HepG2 (cell line): ENCODE results near the gene AGAP1. TPM values are rescaled to one million over a fixed set of nuclear protein-coding genes. Genes with fewer than 3 reads are reported as not detected.
A peak's percentile ranks its signal among the peaks of the same experiment; 100 is the strongest.

Experiments used
- AFF4 ChIP-seq: sonication (generic); formaldehyde crosslinking; IDR thresholded peaks from 2 replicates; pipeline ENCODE4 v1.4.0; 2020; ENCODE audit warnings: missing genetic modification reagents
- CC2D1A ChIP-seq: sonication (generic); formaldehyde crosslinking; IDR thresholded peaks from 2 replicates; pipeline ENCODE4 v1.8.1; 2023; ENCODE audit warnings: mild to moderate bottlenecking, missing genetic modification reagents
- E2F5 ChIP-seq: sonication (generic); formaldehyde crosslinking; conservative IDR thresholded peaks from 2 replicates; pipeline ENCODE4 v1.4.0; 2020; ENCODE audit warnings: missing genetic modification reagents
- LRRFIP1 ChIP-seq: sonication (generic); formaldehyde crosslinking; conservative IDR thresholded peaks from 2 replicates; pipeline ENCODE4 v1.4.0; 2020; ENCODE audit warnings: missing genetic modification reagents
- SMAD1 ChIP-seq: sonication (generic); formaldehyde crosslinking; IDR thresholded peaks from 2 replicates; pipeline ENCODE4 v1.4.0; 2020; ENCODE audit warnings: missing genetic modification reagents, low read depth, mild to moderate bottlenecking, borderline replicate concordance
- ZBTB26 ChIP-seq: IDR thresholded peaks from 2 replicates; pipeline ENCODE4 v1.6.1; 2016; ENCODE audit warnings: missing compliant biosample characterization, missing genetic modification reagents, borderline replicate concordance
- ZBTB49 ChIP-seq: sonication (generic); formaldehyde crosslinking; IDR thresholded peaks from 2 replicates; pipeline ENCODE4 v1.4.0; 2020; ENCODE audit warnings: missing genetic modification reagents, borderline replicate concordance
- ZNF142 ChIP-seq: sonication (generic); formaldehyde crosslinking; IDR thresholded peaks from 2 replicates; pipeline ENCODE4 v1.4.0; 2020; ENCODE audit warnings: missing genetic modification reagents
- ZNF556 ChIP-seq: sonication (generic); formaldehyde crosslinking; IDR thresholded peaks from 2 replicates; pipeline ENCODE4 v1.4.0; 2020; ENCODE audit warnings: mild to moderate bottlenecking, missing genetic modification reagents, borderline replicate concordance
- polyA plus RNA-seq, 8 experiments: library from polyadenylated mRNA; depleted of rRNA in 3 of 8; stranded (reverse) in 7 of 8; unstranded in 1 of 8; fragments of >200 nt; fragmentation: Illumina TruSeq in 4 of 8; extraction: Trizol in 4 of 8; gene quantifications; 2 replicates each; pipeline versions ENCODE4 v1.2.1 to v1.2.3, GENCODE V29; 2011 to 2016; ENCODE audit warnings: low read depth in 4 of 8, missing spikeins in 1 of 8, mixed read lengths in 1 of 8; ENCODE audit not compliant: insufficient read depth in 1 of 8
- total RNA-seq, 5 experiments: library from RNA; depleted of rRNA; stranded (reverse); fragments of >200 nt; fragmentation: Illumina TruSeq; extraction: Trizol; gene quantifications; 2 replicates each; pipeline ENCODE4 v1.2.3, GENCODE V29; 2016; ENCODE audit warnings: low read depth in 1 of 5

AGAP1 gene
- total and polyA plus RNA-seq, 2 of the 13 experiments (the other 11 are each of a cell fraction or from before 2014, with no cell fraction given) = 21.2 to 32.7 TPM

- TF ChIP-seq AFF4 (CRISPR knock-in tag) = no peak
- peak; percentile 90; the same call in 1 of the 2 replicates for TF ChIP-seq ZBTB26
- TF ChIP-seq ZNF142 (CRISPR knock-in tag) = 0 out of 2 replicates have a peak, but pooled peaks have one; percentile 37
- peak; percentile 98 for TF ChIP-seq ZNF556 (CRISPR knock-in tag)
- TF ChIP-seq LRRFIP1 (CRISPR knock-in tag) = no peak
- no peak for TF ChIP-seq E2F5 (CRISPR knock-in tag)
- TF ChIP-seq CC2D1A = no peak; the same call in 1 of the 2 replicates
- TF ChIP-seq ZBTB49 (CRISPR knock-in tag) = no peak
- TF ChIP-seq SMAD1 = peak; percentile 97; the same call in 1 of the 2 replicates
Measured at GRCh38 chr2:235514627-235515363, 21.0 kb downstream of the AGAP1 start (continued).
